GM12878 (cell line): ENCODE data around the gene GMCL1. TPM values are rescaled to one million over a fixed set of nuclear protein-coding genes. Genes with fewer than 3 reads are reported as not detected.

Experiments used
- ATAC-seq: fragments of 200-7000 bp; cut with Tn5 transposase; 3 replicates; pipeline ENCODE4 v1.9.1; 2020; ENCODE audit warnings: mild to moderate bottlenecking, moderate library complexity
- BruUV-seq: library from RNA; stranded (reverse); fragments of 400-500 nt; replicated peaks from 2 replicates; lab custom pipeline; 2021; lab: Mats Ljungman, UMichigan
- CTCF ChIA-PET: fragments of 300-600 bp; sonication (Branson Sonifier 250); formaldehyde crosslinking; extraction: SDS; loops from one replicate; lab custom pipeline; 2021; ENCODE audit warnings: inconsistent platforms; lab: Yijun Ruan, JAX
- POLR2A ChIA-PET: fragments of 350-600 bp; formaldehyde crosslinking; extraction: SDS; loops from one replicate; lab custom pipeline; 2021; ENCODE audit warnings: inconsistent platforms; lab: Charles Lee
- RAD21 ChIA-PET: fragments of 300-600 bp; sonication (Branson Sonifier 250); formaldehyde crosslinking; loops from one replicate; lab custom pipeline; 2023; ENCODE audit warnings: antibody characterized with exemption; ENCODE audit not compliant: unreplicated experiment; lab: Charles Lee
- SMC1A ChIA-PET: fragments of 300-600 bp; sonication (Branson Sonifier 250); formaldehyde crosslinking; loops from one replicate; lab custom pipeline; 2023; ENCODE audit not compliant: unreplicated experiment, uncharacterized antibody; lab: Charles Lee
- DNase-seq: peaks from one replicate; pipeline ENCODE4 v3.0.0-alpha.2; 2011; ENCODE audit warnings: low read depth, low spot score
- FAIRE-seq: peaks from 3 replicates; lab custom pipeline; 2011; peaks lifted over from hg19 to GRCh38; lab: Jason Lieb, UNC
- H2AFZ ChIP-seq: 2 replicates; pipeline ENCODE4 v1.6.0; 2011; ENCODE audit warnings: low read depth, low read length, control low read depth; ENCODE audit not compliant: control insufficient read depth
- H3K27ac ChIP-seq: 2 replicates; pipeline ENCODE4 v1.5.1; 2011; ENCODE audit warnings: control low read depth; ENCODE audit not compliant: control insufficient read depth, insufficient read depth
- H3K27me3 ChIP-seq, 2 experiments: replicated peaks in 1 of 2; 2 replicates each; pipeline versions ENCODE4 v1.6.0 to v1.6.1; 2011; ENCODE audit warnings: low read length in 1 of 2; ENCODE audit not compliant: control insufficient read depth in 2 of 2, insufficient read depth in 2 of 2
- H3K36me3 ChIP-seq, 2 experiments: 2 replicates each; pipeline ENCODE4 v1.5.1; 2011; ENCODE audit warnings: low read length in 1 of 2; ENCODE audit not compliant: control insufficient read depth in 2 of 2, insufficient read depth in 2 of 2
- H3K4me1 ChIP-seq: 2 replicates; pipeline ENCODE4 v1.6.1; 2011; ENCODE audit warnings: mild to moderate bottlenecking, low read length, moderate library complexity, mixed read lengths; ENCODE audit not compliant: control insufficient read depth, insufficient read depth
- H3K4me2 ChIP-seq: 2 replicates; pipeline ENCODE4 v1.6.0; 2011; ENCODE audit warnings: control low read depth; ENCODE audit not compliant: control insufficient read depth, insufficient read depth
- H3K4me3 ChIP-seq: fragments of 200-600 bp; sonication (generic); 2 replicates; pipeline ENCODE4 v1.5.1; 2016
- H3K79me2 ChIP-seq: 2 replicates; pipeline ENCODE4 v1.6.0; 2011; ENCODE audit warnings: low read length; ENCODE audit not compliant: control insufficient read depth, insufficient read depth
- H3K9ac ChIP-seq: 2 replicates; pipeline ENCODE4 v1.8.0; 2011; ENCODE audit warnings: low read length, control low read depth, mixed read lengths; ENCODE audit not compliant: control insufficient read depth, insufficient read depth
- H3K9me3 ChIP-seq: replicated peaks from 3 replicates; pipeline ENCODE4 v1.5.1; 2011; ENCODE audit warnings: mild to moderate bottlenecking, low read length; ENCODE audit not compliant: control insufficient read depth, insufficient read depth
- H4K20me1 ChIP-seq: 2 replicates; pipeline ENCODE4 v1.6.0; 2011; ENCODE audit not compliant: control insufficient read depth, insufficient read depth
- CBFB ChIP-seq: IDR thresholded peaks from 2 replicates; pipeline ENCODE4 v1.6.1; 2016; ENCODE audit warnings: antibody characterized with exemption, low read depth
- EED ChIP-seq: sonication (generic); IDR thresholded peaks from 2 replicates; pipeline ENCODE4 v1.6.1; 2016; ENCODE audit warnings: antibody characterized with exemption, low read depth
- HDGF ChIP-seq: fragments of 450-650 bp; IDR thresholded peaks from 2 replicates; pipeline ENCODE4 v1.6.1; 2016; ENCODE audit warnings: antibody characterized with exemption
- NFIC ChIP-seq: IDR thresholded peaks from 2 replicates; pipeline ENCODE4 v1.6.1; 2012; ENCODE audit warnings: low read depth, mild to moderate bottlenecking, inconsistent platforms, low read length, moderate library complexity
- ZNF384 ChIP-seq: IDR thresholded peaks from 2 replicates; pipeline ENCODE4 v1.6.1; 2012; ENCODE audit warnings: low read depth, mild to moderate bottlenecking, low read length, improper control_type of control experiment, borderline replicate concordance
- WGBS: methylation state at CpG from one replicate; pipeline ENCODE4 v1.1.6; 2016; ENCODE audit warnings: low lambda C conversion rate; ENCODE audit not compliant: insufficient replicate concordance, insufficient coverage; ENCODE audit errors: missing lambda C conversion rate; 5-methylcytosine and 5-hydroxymethylcytosine counted together
- in situ Hi-C: fragments of 300-500 bp; cut with MboI; formaldehyde crosslinking; loops from 9 replicates; pipeline ENCODE4 v1.14.3; 2018; ENCODE audit warnings: mixed read lengths
- intact Hi-C: fragments of 100-400 bp; cut with micrococcal nuclease; formaldehyde crosslinking; loops from one replicate; pipeline ENCODE4 v1.14.2; 2022; ENCODE audit not compliant: unreplicated experiment
- polyA plus RNA-seq, 11 experiments: library from polyadenylated mRNA; depleted of rRNA in 4 of 11; unstranded in 6 of 11; stranded (reverse) in 5 of 11; fragments of >200 nt; fragmentation: Nextera tagmentation in 4 of 11; fragmentation: Illumina TruSeq in 1 of 11; extraction: Ambion mirVana in 4 of 11; extraction: Trizol in 1 of 11; gene quantifications; 1 replicate in 1 of 11; 2 replicates in 10 of 11; pipeline versions ENCODE4 v1.2.1 to v1.2.3, GENCODE V29; 2011 to 2016; ENCODE audit warnings: inconsistent platforms in 2 of 11, missing spikeins in 2 of 11, low read depth in 1 of 11
- total RNA-seq, 4 experiments: library from RNA; depleted of rRNA in 3 of 4; stranded (reverse); fragments of >200 nt in 3 of 4; fragmentation: Illumina TruSeq in 1 of 4; extraction: Trizol in 1 of 4; gene quantifications; 2 replicates each; pipeline versions ENCODE4 v1.2.1 to v1.2.3, GENCODE V29; 2013 to 2021
- TF ChIP-seq, protein P1 (sequence below): fragments of 450-650 bp; IDR thresholded peaks from 2 replicates; pipeline ENCODE4 v1.6.1; 2016; ENCODE audit warnings: mild to moderate bottlenecking

The GMCL1 gene
- total and polyA plus RNA-seq, 10 of the 15 experiments (the other 5 are each of a cell fraction or from before 2014, with no cell fraction given), result 3.7 to 21.4 (median 12.3) TPM

DNA sequence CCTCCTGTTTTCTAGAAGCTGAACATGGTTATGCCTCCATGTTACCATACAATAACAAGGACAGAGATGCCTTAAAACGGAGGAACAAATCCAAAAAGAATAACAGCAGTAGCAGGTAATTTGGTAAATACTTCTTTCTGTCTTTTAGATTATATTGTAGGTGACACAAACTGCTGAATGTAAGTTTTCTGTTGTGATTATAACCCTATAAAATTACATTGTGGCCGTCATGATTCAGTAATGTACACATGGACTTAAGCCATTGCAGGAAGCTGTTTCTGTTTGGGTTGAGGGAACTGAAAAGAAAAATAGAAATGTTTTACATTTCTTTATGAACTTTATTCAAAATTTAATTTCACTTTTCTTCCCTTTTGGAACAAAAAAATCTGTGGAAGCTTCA lies 86.6 kb downstream of the GMCL1 start:
- H3K27ac ChIP-seq, result no peak overlapping the region
- DNase-seq (no peak), ATAC-seq (no peak), FAIRE-seq (no peak)
- CTCF ChIA-PET, result interaction anchor here (1.0 to 6.5 kb wide), 5 partner anchors 147 to 227 kb away, joined by 3 to 111 read pairs (median 16); no protein-coding TSS in a partner anchor
- BruUV-seq, result TSS peak; percentile 45
- in situ Hi-C loops (loop anchor here (5.0 kb wide), 1 partner anchor 156 kb away; no protein-coding TSS in a partner anchor), intact Hi-C loops (loop anchor here (10.0 kb wide), 1 partner anchor 699 kb away; no protein-coding TSS in a partner anchor)
- no peak overlapping the region for H2AFZ ChIP-seq
- peak overlapping the region; percentile 85; the same call in 1 of the 2 replicates for H3K4me2 ChIP-seq
- H3K9me3 ChIP-seq, result no peaks in the 10 kb centered on the region
- RAD21 ChIA-PET, result interaction anchor here (5.2 to 8.6 kb wide), 4 partner anchors 154 to 228 kb away, joined by 79 to 154 read pairs (median 109); no protein-coding TSS in a partner anchor
- SMC1A ChIA-PET, result interaction anchor here (0.8 to 8.9 kb wide), 8 partner anchors 21 to 376 kb away, joined by 3 to 126 read pairs (median 20); partner anchors contain the start of genes C2orf42, PCBP1 and SNRPG
- POLR2A ChIA-PET, result interaction anchor here (0.8 to 6.2 kb wide), 3 partner anchors 154 to 185 kb away, joined by 4 to 75 read pairs (median 9); no protein-coding TSS in a partner anchor
- TF ChIP-seq CBFB, result no peak
- no peak for TF ChIP-seq ZNF384
- TF ChIP-seq NFIC, result no peak
- no peak for TF ChIP-seq EED
- TF ChIP-seq, protein P1, sequence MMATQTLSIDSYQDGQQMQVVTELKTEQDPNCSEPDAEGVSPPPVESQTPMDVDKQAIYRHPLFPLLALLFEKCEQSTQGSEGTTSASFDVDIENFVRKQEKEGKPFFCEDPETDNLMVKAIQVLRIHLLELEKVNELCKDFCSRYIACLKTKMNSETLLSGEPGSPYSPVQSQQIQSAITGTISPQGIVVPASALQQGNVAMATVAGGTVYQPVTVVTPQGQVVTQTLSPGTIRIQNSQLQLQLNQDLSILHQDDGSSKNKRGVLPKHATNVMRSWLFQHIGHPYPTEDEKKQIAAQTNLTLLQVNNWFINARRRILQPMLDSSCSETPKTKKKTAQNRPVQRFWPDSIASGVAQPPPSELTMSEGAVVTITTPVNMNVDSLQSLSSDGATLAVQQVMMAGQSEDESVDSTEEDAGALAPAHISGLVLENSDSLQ, result no peak
- TF ChIP-seq HDGF, result no peak
- peaks cover 8% of the 10 kb centered on the region for H3K79me2 ChIP-seq
- H3K9ac ChIP-seq, result peak overlapping the region; percentile 77
- peaks cover 8% of the 10 kb centered on the region; the same call in 1 of the 2 replicates for H3K4me1 ChIP-seq
- no peaks in the 10 kb centered on the region for H3K36me3 ChIP-seq
- H4K20me1 ChIP-seq, result no peaks in the 10 kb centered on the region
- WGBS, result 92% methylated on average over 2 of the region's 2 CpGs
- H3K4me3 ChIP-seq, result peak overlapping the region; percentile 89
- no peaks in the 10 kb centered on the region for H3K27me3 ChIP-seq
